ENCODE results near the gene CPXM1.
"Not testable (repeated sequence)": the region's sequence is repeated elsewhere in the genome, so short reads cannot be mapped to it uniquely, and the experiment has no call there.

Gene CPXM1

DNA sequence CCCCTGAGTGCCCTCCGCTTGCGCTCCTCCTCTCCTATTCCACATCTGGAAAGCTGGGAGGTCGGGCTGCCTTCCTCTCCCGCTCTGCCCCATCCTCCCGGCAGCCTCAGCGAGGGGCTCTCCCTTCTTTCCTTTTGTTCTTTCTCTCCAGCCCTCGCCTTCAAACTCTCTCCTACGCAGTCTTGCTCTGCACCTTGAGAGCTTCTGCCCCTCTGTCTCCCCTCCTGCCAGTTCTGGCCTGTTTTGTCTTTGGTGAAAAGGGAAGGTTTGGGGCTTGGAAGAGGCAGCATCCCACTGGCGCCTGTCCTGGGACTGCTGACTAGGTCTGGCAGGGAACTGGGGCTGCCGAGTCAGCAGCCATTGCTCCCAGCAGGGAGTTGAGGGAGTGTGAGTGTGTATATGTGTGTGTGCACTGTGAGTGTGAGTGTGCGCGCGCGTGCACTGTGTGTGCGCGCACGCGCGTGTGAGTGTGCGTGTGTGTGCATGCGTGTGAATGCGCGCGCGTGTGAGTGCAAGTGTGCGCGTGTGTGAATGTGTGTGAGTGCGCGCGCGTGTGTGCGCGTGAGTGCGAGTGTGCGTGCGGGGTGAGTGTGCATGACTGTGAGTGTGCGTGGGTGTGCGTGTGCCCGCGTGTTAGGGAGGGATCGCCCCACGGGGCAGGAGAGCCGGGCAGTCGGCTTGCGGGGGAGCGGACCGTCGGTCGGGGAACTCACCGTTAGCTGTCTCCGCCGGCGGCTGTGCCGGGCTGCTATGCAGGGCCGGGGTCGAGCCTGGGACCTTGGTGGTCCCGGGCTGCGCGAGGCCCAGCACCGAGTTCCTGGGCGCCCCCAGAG lies 523 bp downstream of the CPXM1 start:
- DNase-seq (ENCODE audit: low spot score): peak; percentile 23

DNA sequence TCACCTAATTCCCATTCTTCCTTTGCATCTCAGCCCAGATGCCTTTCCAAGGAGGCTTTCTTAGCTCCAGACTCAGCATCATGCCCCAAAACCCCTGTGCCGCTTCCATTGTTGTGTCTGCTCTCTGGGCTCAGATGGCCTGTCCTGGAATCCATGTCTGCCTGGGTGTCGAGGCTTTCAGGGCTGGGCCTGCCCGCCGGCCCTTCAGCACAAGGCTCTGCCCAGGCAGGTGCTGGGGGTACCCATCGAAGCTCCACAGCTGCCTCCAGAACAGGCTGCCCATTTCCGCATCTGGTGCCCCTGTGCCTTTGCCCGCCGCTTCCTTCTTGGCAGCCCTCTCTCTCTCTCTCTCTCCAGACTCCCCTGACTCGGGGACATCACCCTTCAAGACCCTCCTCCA lies 1.2 kb downstream of the CPXM1 start:
- peak; percentile 17 for DNase-seq (ENCODE audit: low spot score)

DNA sequence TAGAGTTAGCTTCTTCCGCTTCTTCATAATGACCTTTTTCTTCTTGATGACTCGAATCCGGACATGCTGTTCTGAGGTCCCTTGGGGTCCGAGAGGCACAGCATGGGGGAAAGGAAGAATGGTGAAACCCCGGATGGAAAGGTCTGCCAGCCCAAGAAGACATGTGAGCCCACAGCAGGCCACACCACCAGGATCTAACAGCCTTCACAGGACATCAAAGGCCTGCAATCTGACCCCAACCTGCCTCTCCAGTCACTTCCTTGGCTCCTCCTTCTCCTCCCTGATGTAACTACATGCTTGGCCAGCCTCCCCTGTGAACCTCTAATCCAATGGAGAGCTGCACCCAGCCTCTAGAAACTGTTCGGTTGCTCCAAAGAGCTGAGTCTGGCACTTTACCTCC lies 1.6 kb downstream of the CPXM1 start:
- peak; percentile 21 for DNase-seq (ENCODE audit: low spot score)

- DNase-seq (ENCODE audit: low spot score): peak; percentile 14
These were observed 2.2 kb downstream of the CPXM1 start for GRCh38 chr20:2798095-2798805.

DNA sequence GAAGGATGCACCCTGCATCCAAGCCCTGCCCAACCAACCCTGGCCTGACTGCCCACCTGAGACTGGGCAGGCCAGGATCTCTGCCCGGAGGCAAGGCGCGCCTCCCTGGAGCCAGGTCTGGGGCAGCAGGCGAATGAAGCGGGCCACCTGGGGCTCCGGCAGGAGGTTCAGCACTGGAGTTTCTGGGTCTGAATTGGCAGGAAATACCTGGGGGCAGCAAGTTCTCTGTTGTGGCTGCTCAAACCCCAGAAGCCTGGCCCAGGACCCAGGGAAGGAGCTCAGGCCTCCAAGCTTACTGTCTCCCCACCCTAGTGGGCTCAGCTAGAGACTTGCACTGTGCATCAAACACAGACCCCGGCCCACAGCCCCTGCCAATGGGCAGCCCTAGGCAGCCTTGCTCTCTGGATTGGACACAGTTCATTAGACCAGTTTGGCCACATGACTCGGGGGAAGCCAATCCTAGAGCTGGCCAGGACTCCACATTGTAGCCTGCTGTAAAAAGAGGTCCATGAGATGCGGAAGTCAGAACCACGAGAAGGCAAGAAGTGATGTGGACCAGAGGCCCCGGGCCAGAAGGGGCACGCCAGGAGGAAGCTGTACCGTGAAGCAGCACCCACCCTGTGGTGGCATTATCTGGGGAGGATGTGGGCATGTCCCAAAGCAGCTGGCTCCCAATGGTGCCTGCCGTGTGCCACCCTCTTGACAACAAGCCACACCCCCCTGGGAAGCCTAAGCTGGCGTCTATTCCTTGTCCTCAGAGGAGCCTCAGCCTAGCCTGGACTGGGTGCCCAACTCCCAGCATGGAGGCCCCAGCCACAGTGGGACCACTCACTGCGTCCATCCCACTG lies 3.1 kb downstream of the CPXM1 start:
- DNase-seq (ENCODE audit: low spot score): peak; percentile 10

- peak; percentile 15 for DNase-seq (ENCODE audit: low spot score)
These were observed 4.3 kb downstream of the CPXM1 start for GRCh38 chr20:2796011-2796660.

GRCh38 chr20:2795451-2795850 lies 5.0 kb downstream of the CPXM1 start:
- DNase-seq (ENCODE audit: low spot score): peak; percentile 7

DNA sequence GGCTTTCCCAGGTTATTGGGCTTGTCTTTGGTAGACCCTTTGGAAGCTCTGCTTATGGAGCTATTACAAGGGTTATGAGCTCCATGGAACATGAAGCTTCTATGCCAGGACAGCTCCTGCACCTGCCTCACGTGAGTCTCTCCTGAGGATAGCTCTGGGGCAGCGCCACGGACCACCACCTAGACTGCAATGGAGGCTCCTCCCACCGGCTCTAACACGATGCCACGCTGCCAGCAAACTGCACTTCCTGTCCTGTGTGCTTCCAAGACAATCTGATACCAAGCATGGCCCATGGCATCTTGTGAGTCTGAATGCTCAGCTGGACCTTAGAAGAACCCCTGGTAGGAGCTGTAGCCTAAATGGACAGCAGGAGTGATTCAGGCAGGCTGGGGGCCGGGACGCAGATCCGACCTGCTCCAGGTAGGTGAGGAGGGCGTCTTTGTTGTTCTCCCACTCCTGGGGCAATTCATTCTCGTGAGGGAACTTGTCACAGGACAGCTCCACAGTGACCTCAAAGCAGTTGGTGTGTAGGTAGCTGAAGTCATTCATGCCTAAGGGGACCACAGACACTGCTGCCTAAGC lies 5.5 kb downstream of the CPXM1 start:
- DNase-seq (ENCODE audit: low spot score): no peak

- DNase-seq (ENCODE audit: low spot score): no peak
These were observed 6.2 kb downstream of the CPXM1 start for GRCh38 chr20:2794202-2794748.

GRCh38 chr20:2793471-2793870 lies 7.0 kb downstream of the CPXM1 start:
- no peak for DNase-seq (ENCODE audit: low spot score)

DNA sequence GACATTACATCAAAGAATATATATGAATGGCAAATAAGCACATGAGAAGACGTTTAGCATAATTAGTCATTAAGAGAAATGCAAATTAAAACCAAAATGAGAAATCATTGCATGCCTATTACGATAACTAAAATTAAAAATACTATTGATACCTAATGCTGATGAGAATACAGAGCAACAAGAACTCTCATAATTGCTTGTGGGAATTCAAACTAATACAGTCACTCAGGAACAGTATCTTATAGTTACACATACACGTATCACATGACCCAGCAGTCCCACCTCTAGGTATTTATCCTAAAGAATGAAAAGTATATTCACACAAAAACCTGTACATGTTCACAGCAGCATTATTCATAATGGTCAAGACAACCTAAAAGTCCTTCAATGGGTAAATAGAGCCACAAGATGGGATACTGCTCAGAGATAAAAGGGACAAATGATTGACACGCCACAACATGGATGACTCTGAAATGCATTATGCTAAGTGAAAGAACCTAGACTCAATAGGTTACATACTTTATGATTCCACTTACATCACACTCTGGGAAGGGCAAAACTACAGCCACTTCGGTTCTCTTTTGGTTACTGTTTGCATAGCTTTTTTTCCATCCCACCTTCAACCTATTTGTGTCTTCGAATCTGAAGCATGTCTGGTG lies 16.4 kb downstream of the CPXM1 start:
- DNase-seq (ENCODE audit: low spot score): no peak

GRCh38 chr20:2780948-2781347 lies 19.5 kb downstream of the CPXM1 start:
- DNase-seq (ENCODE audit: low spot score): no peak

GRCh38 chr20:2778602-2779321 lies 21.7 kb downstream of the CPXM1 start:
- DNase-seq (ENCODE audit: low spot score): no peak

GRCh38 chr20:2775139-2775538 lies 25.3 kb downstream of the CPXM1 start:
- DNase-seq (ENCODE audit: low spot score): no peak

- DNase-seq (ENCODE audit: low spot score): no peak
These were observed 26.6 kb downstream of the CPXM1 start for GRCh38 chr20:2773812-2774211.

DNA sequence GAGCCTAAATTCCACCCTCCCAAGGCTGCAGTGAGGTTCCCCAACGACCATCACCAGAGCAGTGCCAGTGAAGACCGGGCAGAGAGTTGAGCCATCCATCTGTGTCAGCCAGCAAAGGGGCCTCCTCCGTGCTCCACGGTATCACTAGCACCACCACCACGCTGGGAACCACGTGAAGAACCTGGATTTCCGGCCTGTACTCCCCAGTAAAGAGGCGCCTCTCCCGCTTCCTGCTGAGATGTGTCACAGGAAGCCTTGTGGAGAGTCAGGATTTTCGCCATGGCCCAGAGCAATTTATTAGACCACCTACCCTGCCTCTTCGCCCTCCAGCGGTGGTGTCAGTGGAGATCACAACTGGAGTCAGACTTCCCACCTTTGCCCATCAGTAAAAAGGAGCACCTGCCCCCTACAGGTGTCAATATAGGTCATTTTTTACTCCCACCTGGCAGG lies 28.8 kb downstream of the CPXM1 start:
- DNase-seq (ENCODE audit: low spot score): no peak

- not testable (repeated sequence) for DNase-seq (ENCODE audit: low spot score)
These were observed 30.3 kb downstream of the CPXM1 start for GRCh38 chr20:2770091-2770490.

DNA sequence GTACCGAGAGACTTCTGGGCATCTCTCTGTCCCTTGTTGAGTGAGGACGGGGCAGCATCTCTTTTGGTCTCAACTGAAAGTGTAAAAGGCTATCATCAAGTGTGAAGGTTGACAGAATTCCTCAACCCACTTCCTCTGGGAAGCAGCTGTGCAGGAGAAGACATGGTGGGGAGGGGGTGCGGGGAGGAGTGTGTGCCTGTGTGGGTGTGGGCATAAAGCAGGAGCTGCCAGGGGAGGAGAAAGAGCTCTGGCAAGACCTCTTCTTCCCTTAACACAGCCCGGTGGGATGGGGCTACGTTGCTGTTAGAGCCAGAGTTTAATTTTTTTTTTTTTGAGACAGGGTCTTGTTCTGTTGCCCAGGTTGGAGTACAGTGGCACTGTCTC lies 31.8 kb downstream of the CPXM1 start:
- DNase-seq (ENCODE audit: low spot score): no peak

GRCh38 chr20:2767768-2768631 lies 32.4 kb downstream of the CPXM1 start:
- DNase-seq (ENCODE audit: low spot score): no peak

Measured in HuH-7 (cell line).